OCI-LY3 (cell line): ENCODE results near the gene QRSL1.

ENCODE experiments used
- CTCF ChIP-seq: fragments of 200-600, 300-600 bp; sonication (generic); IDR thresholded peaks from 2 replicates; pipeline ENCODE4 v1.5.1; 2014; ENCODE audit warnings: antibody characterized with exemption, low read length, low read depth
- EZH2phosphoT487 ChIP-seq: fragments of 200-600 bp; shearing (Covaris generic); IDR thresholded peaks from 2 replicates; pipeline ENCODE4 v1.6.1; 2018; ENCODE audit warnings: antibody characterized with exemption, mixed run types, low read depth

- TF ChIP-seq CTCF, result no peak
- TF ChIP-seq EZH2phosphoT487, result no peak
These were observed 7.8 kb downstream of the QRSL1 start for GRCh38 chr6:106637051-106637716.
